Midbrain (tissue), 1 donor: ENCODE data around the gene LONRF2.
"Not testable (repeated sequence)": the region's sequence is repeated elsewhere in the genome, so short reads cannot be mapped to it uniquely, and the experiment has no call there.

Experiments used
- DNase-seq: peaks from one replicate; lab custom pipeline; 2025; lab: John Stamatoyannopoulos, UW

Gene LONRF2

GRCh38 chr2:100321866-100322820, at the start of gene LONRF2:
Gene LONRF2 (minus strand): TSS chr2:100322501. CDS start chr2:100322093, 408 bp downstream.
- peak; percentile 34 for DNase-seq

GRCh38 chr2:100367163-100367562, 44.9 kb upstream of the LONRF2 start:
- no peak for DNase-seq

- DNase-seq = no peak
Measured at GRCh38 chr2:100365434-100365833, 43.1 kb upstream of the LONRF2 start.

GRCh38 chr2:100362269-100362668, 40.0 kb upstream of the LONRF2 start:
- not testable (repeated sequence) for DNase-seq

GRCh38 chr2:100359576-100359975, 37.3 kb upstream of the LONRF2 start:
- DNase-seq = no peak

GRCh38 chr2:100358554-100358953, 36.3 kb upstream of the LONRF2 start:
- DNase-seq = no peak

- DNase-seq = no peak
Measured at GRCh38 chr2:100352521-100352920, 30.2 kb upstream of the LONRF2 start.

- no peak for DNase-seq
Measured at GRCh38 chr2:100350661-100351185, 28.4 kb upstream of the LONRF2 start.

- DNase-seq = not testable (repeated sequence)
Measured at GRCh38 chr2:100345144-100345543, 22.8 kb upstream of the LONRF2 start.

GRCh38 chr2:100344433-100344832, 22.1 kb upstream of the LONRF2 start:
- no peak for DNase-seq

- not testable (repeated sequence) for DNase-seq
Measured at GRCh38 chr2:100342466-100342865, 20.2 kb upstream of the LONRF2 start.

- no peak for DNase-seq
Measured at GRCh38 chr2:100339823-100340222, 17.5 kb upstream of the LONRF2 start.

GRCh38 chr2:100334929-100335328, 12.6 kb upstream of the LONRF2 start:
- DNase-seq = no peak

GRCh38 chr2:100327742-100328141, 5.4 kb upstream of the LONRF2 start:
- no peak for DNase-seq

- peak; percentile 26 for DNase-seq
Measured at GRCh38 chr2:100321179-100321865, 979 bp downstream of the LONRF2 start.

GRCh38 chr2:100320547-100321178, 1.6 kb downstream of the LONRF2 start:
- no peak for DNase-seq

GRCh38 chr2:100317634-100318033, 4.7 kb downstream of the LONRF2 start:
- DNase-seq = no peak

GRCh38 chr2:100309973-100310719, 12.2 kb downstream of the LONRF2 start:
- DNase-seq = no peak

GRCh38 chr2:100309311-100309710, 13.0 kb downstream of the LONRF2 start:
- DNase-seq = no peak

GRCh38 chr2:100303744-100304143, 18.6 kb downstream of the LONRF2 start:
- no peak for DNase-seq

- DNase-seq = no peak
Measured at GRCh38 chr2:100302585-100302892, 19.8 kb downstream of the LONRF2 start.
